ENCODE measurements around the gene TNC.

The TNC gene

DNA sequence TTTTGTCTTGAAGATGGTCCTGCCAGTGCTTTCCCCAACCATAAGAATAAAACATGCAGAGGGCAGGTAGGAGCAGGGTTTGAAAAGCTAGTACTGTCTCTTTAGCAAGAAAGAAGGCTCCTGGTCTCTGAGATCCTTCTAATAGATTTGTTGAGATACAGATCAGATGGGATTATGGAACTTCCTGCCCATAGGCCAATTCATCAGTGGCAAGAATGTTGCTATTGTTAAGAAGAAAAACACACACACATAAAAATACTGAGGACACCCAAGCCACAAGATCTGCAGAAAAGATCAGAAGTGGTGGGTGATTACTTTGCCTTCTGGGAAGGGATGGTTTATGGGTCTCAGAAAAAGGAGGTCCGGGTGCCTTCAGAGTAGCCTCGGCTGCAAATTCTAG, 59.8 kb downstream of the TNC start:
- DNase-seq (ENCODE audit: low read depth in 3 of 3, low spot score in 1 of 3): no peak

DNA sequence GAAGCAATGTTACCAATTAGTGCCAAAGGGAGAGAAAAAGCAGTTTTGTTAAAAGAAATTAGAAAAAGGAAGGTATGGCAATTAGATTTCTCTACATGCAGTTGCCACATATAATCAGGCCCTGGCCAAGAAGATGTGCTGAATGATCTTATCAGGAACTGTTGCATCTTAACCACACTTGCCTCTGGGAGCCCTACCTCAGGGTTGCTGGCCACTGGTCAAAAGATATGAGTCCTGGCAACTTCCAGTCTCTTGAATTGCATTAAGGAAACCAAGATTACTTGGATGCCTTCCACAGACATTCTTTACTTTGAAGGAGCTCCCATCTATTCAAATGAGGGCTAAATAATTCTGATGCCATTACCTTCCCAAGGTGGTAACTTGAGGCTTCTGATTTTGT, 60.4 kb downstream of the TNC start:
- no peak for DNase-seq (ENCODE audit: low read depth in 3 of 3, low spot score in 1 of 3)

GRCh38 chr9:115050002-115050490, 67.9 kb downstream of the TNC start:
- no peak for DNase-seq (ENCODE audit: low read depth in 3 of 3, low spot score in 1 of 3)

DNA sequence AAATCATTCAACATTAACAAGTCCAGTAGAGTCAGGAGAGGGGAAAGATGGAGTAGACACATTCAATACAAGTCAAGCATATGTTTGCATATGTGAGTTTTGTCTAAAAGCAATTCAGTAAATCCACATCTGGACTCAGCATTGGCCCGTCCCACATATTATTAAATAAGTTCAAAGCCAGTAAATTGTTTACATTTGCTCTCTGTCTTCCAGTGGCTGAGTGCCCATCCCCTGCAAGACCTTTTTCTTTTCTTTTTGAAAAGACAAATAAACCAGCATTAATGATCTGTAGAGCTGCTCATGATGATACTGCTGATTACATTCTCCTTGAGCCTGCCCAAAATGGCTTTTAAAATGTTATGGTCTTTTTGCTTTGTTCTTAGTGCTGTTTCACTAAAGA, 71.1 kb downstream of the TNC start:
- no peak for DNase-seq (ENCODE audit: low read depth in 3 of 3, low spot score in 1 of 3)

- DNase-seq (ENCODE audit: low read depth in 3 of 3, low spot score in 1 of 3): no peak
Measured at GRCh38 chr9:115046199-115046598, 71.8 kb downstream of the TNC start.

- DNase-seq (ENCODE audit: low read depth in 3 of 3, low spot score in 1 of 3): no peak
Measured at GRCh38 chr9:115043632-115044031, 74.3 kb downstream of the TNC start.

GRCh38 chr9:115042781-115043509, 75.0 kb downstream of the TNC start:
- no peak for DNase-seq (ENCODE audit: low read depth in 3 of 3, low spot score in 1 of 3)

GRCh38 chr9:115039516-115040120, 78.3 kb downstream of the TNC start:
- no peak for DNase-seq (ENCODE audit: low read depth in 3 of 3, low spot score in 1 of 3)

DNA sequence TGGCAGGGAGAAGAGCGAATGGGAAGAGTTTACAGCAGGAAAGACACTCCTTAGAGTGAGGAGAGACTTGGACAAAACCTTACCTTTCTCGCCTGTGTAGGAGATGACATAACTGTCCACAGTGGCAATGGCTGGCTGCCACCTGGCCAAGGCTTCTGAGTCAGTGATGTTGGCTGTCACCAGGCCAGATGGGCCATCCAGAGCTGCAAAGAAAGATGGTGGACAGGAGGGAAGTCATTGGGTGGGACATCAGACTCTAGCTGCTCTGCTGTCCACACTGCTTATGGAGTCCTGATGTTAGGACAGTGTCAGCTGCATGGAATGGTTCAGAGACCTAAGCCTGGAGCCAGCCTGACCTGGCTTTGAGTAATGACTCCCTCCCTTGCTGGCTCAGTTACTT, 79.8 kb downstream of the TNC start:
- no peak for DNase-seq (ENCODE audit: low read depth in 3 of 3, low spot score in 1 of 3)

DNA sequence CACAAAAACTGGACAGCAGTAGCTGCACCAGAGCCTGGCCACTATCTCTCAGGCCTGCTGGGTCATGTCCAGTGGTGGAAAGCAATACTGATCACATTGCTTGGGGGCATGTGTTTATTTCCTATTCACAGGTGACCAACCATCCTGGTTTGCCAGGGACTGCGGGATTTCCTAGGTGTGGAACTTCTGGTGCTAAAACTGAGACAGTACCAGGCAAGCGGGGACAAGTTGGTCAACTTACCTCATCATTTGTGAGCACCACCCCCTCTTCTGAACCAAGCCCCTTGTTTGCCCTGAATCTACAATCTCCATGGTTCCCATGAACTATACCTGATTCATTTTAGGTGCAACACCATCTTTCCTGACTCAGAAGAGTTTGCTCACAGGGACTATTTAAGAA, 81.3 kb downstream of the TNC start:
- DNase-seq (ENCODE audit: low read depth in 3 of 3, low spot score in 1 of 3): no peak

- no peak for DNase-seq (ENCODE audit: low read depth in 3 of 3, low spot score in 1 of 3)
Measured at GRCh38 chr9:115035841-115036612, 81.9 kb downstream of the TNC start.

- DNase-seq (ENCODE audit: low read depth in 3 of 3, low spot score in 1 of 3): no peak
Measured at GRCh38 chr9:115034801-115035200, 83.2 kb downstream of the TNC start.

DNA sequence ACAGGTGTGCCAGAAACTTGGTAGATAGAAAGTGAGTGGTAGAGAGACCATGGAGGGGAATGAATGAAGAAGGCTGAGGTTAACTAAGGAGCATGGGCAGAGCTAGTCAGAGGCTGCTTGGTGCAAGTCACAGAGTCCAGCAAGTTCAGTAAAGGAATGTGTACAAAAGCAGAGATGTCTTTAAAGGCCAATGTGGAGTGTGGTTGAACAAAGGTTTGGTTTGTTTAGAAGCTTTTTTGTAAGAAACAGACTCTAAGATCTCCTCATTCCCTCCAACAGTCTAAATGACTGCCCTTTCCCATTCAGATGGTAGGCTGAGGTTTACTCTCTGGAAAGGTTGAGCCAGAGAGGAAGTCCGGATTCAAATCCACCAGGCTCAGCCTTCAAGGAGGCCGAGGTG, 84.2 kb downstream of the TNC start:
- DNase-seq (ENCODE audit: low read depth in 3 of 3, low spot score in 1 of 3): no peak

GRCh38 chr9:115032296-115032695, 85.7 kb downstream of the TNC start:
- DNase-seq (ENCODE audit: low read depth in 3 of 3, low spot score in 1 of 3): no peak

GRCh38 chr9:115030006-115030405, 88.0 kb downstream of the TNC start:
- no peak for DNase-seq (ENCODE audit: low read depth in 3 of 3, low spot score in 1 of 3)

GRCh38 chr9:115025721-115026120, 92.2 kb downstream of the TNC start:
- DNase-seq (ENCODE audit: low read depth in 3 of 3, low spot score in 1 of 3): no peak

DNA sequence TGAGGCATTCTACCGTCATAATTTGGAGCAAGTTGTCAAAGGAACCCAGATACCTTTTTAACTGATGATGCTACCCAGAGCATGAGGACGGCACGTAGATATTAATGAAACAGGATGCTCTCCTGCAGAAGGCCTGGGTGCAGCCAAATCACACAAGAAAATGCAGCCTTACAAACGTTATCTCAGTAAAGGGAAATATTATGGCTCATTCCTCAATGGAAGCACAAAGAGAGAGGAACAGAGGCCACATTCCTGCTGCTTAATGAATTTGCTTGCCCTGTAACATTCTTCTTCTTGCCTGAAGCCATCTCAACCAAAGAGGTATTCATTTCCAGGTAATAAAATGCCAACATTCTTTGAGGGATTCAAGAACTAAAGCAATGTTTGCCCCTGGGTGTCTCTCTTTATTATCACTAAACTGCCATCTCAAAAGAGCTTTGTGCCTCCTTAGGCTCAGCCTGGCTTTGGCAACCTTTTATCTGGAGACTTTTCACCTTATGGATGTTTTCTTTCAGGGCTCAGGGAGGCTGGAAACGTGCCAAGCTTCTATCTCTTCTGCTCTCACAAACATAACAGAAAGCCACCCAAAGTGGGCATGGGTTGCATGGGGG, 92.9 kb downstream of the TNC start:
- no peak for DNase-seq (ENCODE audit: low read depth in 3 of 3, low spot score in 1 of 3)

DNA sequence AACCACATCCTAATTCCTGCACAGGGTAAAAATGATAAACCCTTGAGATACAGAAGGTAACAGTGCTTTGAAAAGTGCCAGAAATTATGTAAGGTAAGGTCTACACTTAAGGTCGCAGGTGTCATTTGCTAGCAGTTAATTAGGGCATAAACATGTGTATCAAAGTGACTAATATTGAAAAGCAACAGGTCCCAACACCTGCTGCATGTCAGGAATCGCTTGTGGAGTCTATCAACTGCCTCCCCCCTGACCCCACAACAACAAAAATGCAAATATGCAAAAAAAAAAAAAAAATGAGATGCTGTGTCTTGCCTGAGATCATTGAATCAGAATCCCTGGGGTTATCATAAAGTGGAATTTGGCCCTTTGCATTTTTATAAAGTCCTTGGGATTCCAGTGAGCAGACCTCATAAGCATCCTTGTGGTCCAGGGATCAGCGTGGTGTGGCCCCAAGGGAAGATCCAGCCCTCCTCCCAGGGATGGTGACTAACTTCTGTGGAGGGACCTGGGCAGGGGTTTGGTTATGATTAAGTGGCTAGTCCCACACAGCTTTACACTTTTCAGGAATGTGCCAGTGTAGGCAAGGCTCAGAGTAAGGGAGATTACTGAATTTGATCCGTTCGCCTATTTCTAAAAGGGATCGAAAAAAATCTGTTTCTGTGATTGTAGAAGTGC, 95.1 kb downstream of the TNC start:
- DNase-seq (ENCODE audit: low read depth in 3 of 3, low spot score in 1 of 3): no peak

- no peak for DNase-seq (ENCODE audit: low read depth in 3 of 3, low spot score in 1 of 3)
Measured at GRCh38 chr9:115018547-115019435, 99.2 kb downstream of the TNC start.

- DNase-seq (ENCODE audit: low read depth in 3 of 3, low spot score in 1 of 3): no peak
Measured at GRCh38 chr9:115016344-115016743, 101.6 kb downstream of the TNC start.

Data from stimulated activated CD4-positive, alpha-beta T cell treated with anti-CD3 and anti-CD28 coated beads, TNF-alpha, amount 100 ng/mL, for 1 hour (primary cell).